HS-5 (cell line): ENCODE data around the gene DNAJC25.
"Not testable (repeated sequence)": the region's sequence is repeated elsewhere in the genome, so short reads cannot be mapped to it uniquely, and the experiment has no call there.

Source experiments
- DNase-seq: peaks from one replicate; pipeline ENCODE4 v3.0.0-alpha.2; 2012; ENCODE audit warnings: low read depth

Gene DNAJC25

DNA sequence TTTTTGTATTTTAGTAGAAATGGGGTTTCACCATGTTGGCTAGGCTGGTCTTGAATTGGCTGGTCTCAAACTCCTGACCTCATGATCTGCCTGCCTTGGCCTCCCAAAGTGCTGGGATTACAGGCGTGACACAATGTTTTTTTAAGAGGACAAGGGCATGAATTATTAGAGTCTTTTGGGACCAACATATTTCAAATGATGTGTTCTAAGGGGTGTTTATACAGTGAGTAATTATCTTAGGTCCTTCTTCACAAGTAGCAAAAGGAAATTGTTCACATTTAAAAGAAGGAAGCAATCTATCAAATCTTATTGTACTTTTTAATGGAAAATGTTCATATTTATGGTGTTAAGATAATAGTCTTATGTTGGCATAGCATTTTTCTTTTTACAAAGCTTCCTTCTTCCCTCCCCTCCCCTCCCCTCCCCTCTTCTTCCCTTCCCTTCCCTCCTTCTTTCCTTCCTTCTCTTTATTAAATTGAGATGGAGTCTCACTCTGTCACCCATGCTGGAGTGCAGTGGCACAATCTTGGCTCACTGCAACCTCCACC lies 37.0 kb downstream of the DNAJC25 start:
- DNase-seq, result no peak

DNA sequence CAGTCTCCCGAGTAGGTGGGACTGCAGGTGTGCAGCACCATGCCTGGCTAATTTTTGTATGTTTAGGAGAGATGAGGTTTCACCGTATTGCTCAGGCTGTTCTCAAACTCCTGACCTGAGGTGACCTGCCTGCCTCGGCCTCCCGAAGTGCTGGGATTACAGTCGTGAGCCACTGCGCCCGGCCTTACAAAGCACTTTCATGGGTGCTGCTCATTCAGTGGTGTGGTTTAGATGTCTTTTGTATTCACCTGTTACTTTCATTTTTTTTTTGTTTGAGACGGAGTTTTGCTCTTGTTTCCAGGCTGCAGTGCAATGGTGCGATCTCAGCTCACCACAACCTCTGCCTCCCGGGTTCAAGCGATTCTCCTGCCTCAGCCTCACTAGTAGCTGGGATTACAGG lies 37.5 kb downstream of the DNAJC25 start:
- DNase-seq, result not testable (repeated sequence)

GRCh38 chr9:111674319-111674718 lies 43.2 kb downstream of the DNAJC25 start:
- no peak for DNase-seq

DNA sequence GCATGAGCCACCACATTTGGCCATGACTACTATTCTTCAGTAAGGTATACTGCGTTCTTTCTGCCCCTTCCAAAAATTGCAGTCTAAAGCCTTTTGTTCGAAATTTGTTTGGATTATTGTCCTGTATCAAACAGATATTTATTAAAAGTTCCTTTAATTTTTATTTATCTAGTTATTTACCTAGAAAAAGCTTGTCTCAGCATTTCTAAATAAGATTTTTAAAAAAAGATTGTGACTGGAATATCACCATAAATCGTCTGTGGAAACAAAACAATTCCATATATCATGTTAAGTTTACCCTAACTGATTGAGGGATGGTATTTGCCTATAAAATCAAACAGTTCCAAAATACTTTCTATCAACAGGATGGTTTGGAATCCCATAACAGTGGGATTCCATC lies 45.0 kb downstream of the DNAJC25 start:
- DNase-seq, result no peak

- no peak for DNase-seq
Observed at GRCh38 chr9:111678293-111678692, 47.2 kb downstream of the DNAJC25 start.

- no peak for DNase-seq
Observed at GRCh38 chr9:111679199-111679598, 48.1 kb downstream of the DNAJC25 start.

GRCh38 chr9:111683392-111683791 lies 52.3 kb downstream of the DNAJC25 start:
- no peak for DNase-seq

GRCh38 chr9:111691672-111692329 lies 60.7 kb downstream of the DNAJC25 start:
- peak; percentile 10 for DNase-seq

GRCh38 chr9:111696796-111697195 lies 65.7 kb downstream of the DNAJC25 start:
- no peak for DNase-seq

DNA sequence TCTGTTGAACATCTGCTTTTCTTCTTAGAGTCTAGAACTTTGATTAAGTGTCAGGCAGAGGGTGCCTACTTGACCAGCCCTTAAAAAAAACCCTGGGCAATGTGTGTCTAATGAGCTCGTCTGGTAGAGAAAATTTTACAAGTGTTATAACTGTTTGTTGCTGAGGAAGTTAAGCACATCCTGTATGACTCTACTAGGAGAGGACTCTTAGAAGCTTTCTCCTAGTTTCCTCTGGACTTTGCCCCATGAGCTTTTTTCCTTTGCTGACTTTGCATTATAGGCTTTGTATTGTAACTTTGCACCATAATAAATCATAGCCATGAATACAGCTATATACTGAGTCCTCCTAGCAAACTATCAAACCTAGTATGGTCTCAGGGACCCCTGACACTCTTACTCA lies 69.6 kb downstream of the DNAJC25 start:
- no peak for DNase-seq
